ENCODE results near the gene UTS2. TPM values are rescaled to one million over a fixed set of nuclear protein-coding genes. Genes with fewer than 3 reads are reported as not detected.

UTS2 gene
- total and polyA plus RNA-seq, 9 of the 15 experiments (the other 6 are each of a cell fraction or from before 2014, with no cell fraction given) = 0.22 to 0.29 TPM; not detected in 7

DNA sequence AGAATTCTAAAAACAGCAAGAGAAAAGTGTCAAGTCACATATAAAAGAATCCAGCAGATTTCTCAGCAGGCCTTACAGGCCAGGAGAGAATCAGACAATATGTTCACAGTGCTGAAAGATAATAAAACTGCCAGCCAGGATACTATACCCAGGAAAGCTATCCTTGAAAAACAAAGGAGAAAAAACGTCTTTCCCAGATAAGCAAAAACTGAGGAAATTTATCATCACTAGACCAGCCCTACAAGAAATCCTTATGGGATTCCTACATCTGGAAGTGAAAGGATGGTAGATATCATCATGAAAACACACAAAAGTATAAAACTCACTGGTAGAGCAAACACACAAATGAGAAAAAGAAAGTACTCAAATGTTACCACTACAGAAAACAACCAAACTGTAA, 25.2 kb upstream of the UTS2 start (continued):
- TF ChIP-seq, protein P1, sequence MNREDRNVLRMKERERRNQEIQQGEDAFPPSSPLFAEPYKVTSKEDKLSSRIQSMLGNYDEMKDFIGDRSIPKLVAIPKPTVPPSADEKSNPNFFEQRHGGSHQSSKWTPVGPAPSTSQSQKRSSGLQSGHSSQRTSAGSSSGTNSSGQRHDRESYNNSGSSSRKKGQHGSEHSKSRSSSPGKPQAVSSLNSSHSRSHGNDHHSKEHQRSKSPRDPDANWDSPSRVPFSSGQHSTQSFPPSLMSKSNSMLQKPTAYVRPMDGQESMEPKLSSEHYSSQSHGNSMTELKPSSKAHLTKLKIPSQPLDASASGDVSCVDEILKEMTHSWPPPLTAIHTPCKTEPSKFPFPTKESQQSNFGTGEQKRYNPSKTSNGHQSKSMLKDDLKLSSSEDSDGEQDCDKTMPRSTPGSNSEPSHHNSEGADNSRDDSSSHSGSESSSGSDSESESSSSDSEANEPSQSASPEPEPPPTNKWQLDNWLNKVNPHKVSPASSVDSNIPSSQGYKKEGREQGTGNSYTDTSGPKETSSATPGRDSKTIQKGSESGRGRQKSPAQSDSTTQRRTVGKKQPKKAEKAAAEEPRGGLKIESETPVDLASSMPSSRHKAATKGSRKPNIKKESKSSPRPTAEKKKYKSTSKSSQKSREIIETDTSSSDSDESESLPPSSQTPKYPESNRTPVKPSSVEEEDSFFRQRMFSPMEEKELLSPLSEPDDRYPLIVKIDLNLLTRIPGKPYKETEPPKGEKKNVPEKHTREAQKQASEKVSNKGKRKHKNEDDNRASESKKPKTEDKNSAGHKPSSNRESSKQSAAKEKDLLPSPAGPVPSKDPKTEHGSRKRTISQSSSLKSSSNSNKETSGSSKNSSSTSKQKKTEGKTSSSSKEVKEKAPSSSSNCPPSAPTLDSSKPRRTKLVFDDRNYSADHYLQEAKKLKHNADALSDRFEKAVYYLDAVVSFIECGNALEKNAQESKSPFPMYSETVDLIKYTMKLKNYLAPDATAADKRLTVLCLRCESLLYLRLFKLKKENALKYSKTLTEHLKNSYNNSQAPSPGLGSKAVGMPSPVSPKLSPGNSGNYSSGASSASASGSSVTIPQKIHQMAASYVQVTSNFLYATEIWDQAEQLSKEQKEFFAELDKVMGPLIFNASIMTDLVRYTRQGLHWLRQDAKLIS (CRISPR knock-in tag; IDR thresholded peaks at IDR 0.05) = no peak

DNA sequence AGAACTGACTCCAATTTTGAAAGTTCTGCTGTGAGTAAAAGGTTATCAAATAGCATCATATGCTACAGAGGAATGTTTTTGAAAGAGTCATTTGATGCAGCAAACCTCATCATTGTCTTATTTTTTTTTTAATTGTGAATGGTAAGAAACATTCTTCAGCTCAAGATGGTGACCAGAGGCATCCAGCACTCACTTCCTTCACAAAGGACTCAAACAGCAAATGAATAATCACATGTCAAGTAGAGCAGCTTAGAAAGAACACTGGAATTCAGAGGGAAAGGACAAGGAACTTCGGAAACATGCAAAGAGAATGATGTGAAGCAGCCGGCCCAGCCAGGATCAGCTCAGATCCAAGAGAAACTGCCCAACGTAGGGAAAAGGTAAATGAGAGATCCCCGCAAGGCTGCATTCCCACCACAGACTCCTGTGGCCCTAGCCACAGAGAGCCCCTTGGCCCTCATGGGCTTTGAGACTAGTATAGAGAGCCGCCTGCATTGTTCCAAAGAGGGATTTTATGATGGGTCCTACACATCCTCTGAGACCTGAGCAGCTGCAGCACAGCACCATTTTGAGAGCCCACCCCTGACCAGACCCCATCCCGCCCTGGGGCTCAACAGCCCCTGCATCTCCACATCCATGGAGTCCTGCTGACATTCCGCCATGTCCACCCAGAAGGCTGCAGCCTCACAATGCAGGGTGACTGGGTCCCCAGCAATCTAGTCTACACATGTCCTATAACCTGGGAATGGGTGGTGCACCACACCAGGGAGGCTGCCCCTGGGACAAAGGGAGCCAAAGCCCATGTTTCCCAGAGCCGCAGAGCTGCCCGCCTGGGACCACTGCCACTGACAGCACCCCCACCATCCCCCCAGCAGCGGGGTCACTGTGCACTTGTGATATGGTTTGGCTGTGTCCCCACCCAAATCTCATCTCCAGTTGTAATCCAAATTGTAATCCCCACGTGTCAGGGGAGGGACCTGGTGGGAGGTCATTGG, 21.2 kb upstream of the UTS2 start:
- no TSS peak for BruUV-seq (replicated peaks)
- 8% methylated on average over 11 of the region's 11 CpGs for WGBS (ENCODE audit: insufficient coverage, low coverage, missing lambda C conversion rate)
- no peak for FAIRE-seq
- Histone ChIP-seq H2AFZ (ENCODE audit: low read depth, low read length) (no peak overlapping the region), H3K9ac (ENCODE audit: insufficient read depth in 1 of 2, low read depth in 2 of 2, low read length in 2 of 2) (no peak overlapping the region), H3K4me2 (ENCODE audit: insufficient read depth, low read length) (no peak overlapping the region), H3K4me3 (no peak overlapping the region), H3K27ac (ENCODE audit: extremely low read depth, low read depth, low read length) (no peak overlapping the region), H4K20me1 (replicated peaks; ENCODE audit: control insufficient read depth, insufficient read depth, low read length) (no peaks in the 10 kb centered on the region), H3K9me3 (replicated peaks; ENCODE audit: control insufficient read depth, insufficient read depth, low read depth, low read length) (no peaks in the 10 kb centered on the region), H3K36me3 (ENCODE audit: control insufficient read depth, insufficient read depth, low read length) (no peaks in the 10 kb centered on the region), H3K9me1 (ENCODE audit: control insufficient read depth, insufficient read depth, low read length) (no peaks in the 10 kb centered on the region), H3K27me3 (ENCODE audit: control insufficient read depth in 2 of 2, insufficient read depth in 2 of 2, low read length in 2 of 2) (peaks cover 19 to 36% of the 10 kb centered on the region in 2 experiments), H3K4me1 (replicated peaks in 1 of 2; ENCODE audit: control insufficient read depth in 2 of 2, insufficient read depth in 2 of 2, low read length in 2 of 2) (no peaks in the 10 kb centered on the region), H3K79me2 (ENCODE audit: control insufficient read depth, insufficient read depth, low read length) (no peaks in the 10 kb centered on the region)
- no peak; the same call in 2 of the 3 replicates for ATAC-seq
- CTCF ChIA-PET (ENCODE audit: low intra/inter-chr PET ratio) = no interaction called here
- in situ Hi-C loops (cut with MboI) (no loop called here), intact Hi-C loops (cut with micrococcal nuclease) (no loop called here)
- POLR2A ChIA-PET = no interaction called here
- DNase-seq (ENCODE audit: extremely low read depth in 1 of 4, low spot score in 3 of 4) = no peak
- TF ChIP-seq GTF2F1 (IDR thresholded peaks at IDR 0.05; ENCODE audit: low read depth, low read length) (no peak), ZFPM2 (CRISPR knock-in tag; IDR thresholded peaks at IDR 0.05) (no peak), HNRNPLL (IDR thresholded peaks at IDR 0.05; ENCODE audit: low read depth, low read length, poor library complexity, severe bottlenecking) (no peak), BCOR (IDR thresholded peaks at IDR 0.05) (no peak), ZNF143 (CRISPR knock-in tag; IDR thresholded peaks at IDR 0.05) (no peak), FOXP1 (CRISPR knock-in tag; IDR thresholded peaks at IDR 0.05) (no peak), CBFA2T2 (conservative IDR thresholded peaks at IDR 0.05) (no peak), ZFP30 (CRISPR knock-in tag; IDR thresholded peaks at IDR 0.05; ENCODE audit: borderline replicate concordance) (no peak)
- TF ChIP-seq, protein P2, sequence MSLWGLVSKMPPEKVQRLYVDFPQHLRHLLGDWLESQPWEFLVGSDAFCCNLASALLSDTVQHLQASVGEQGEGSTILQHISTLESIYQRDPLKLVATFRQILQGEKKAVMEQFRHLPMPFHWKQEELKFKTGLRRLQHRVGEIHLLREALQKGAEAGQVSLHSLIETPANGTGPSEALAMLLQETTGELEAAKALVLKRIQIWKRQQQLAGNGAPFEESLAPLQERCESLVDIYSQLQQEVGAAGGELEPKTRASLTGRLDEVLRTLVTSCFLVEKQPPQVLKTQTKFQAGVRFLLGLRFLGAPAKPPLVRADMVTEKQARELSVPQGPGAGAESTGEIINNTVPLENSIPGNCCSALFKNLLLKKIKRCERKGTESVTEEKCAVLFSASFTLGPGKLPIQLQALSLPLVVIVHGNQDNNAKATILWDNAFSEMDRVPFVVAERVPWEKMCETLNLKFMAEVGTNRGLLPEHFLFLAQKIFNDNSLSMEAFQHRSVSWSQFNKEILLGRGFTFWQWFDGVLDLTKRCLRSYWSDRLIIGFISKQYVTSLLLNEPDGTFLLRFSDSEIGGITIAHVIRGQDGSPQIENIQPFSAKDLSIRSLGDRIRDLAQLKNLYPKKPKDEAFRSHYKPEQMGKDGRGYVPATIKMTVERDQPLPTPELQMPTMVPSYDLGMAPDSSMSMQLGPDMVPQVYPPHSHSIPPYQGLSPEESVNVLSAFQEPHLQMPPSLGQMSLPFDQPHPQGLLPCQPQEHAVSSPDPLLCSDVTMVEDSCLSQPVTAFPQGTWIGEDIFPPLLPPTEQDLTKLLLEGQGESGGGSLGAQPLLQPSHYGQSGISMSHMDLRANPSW (CRISPR knock-in tag; IDR thresholded peaks at IDR 0.05) = no peak
- TF ChIP-seq, protein P3, sequence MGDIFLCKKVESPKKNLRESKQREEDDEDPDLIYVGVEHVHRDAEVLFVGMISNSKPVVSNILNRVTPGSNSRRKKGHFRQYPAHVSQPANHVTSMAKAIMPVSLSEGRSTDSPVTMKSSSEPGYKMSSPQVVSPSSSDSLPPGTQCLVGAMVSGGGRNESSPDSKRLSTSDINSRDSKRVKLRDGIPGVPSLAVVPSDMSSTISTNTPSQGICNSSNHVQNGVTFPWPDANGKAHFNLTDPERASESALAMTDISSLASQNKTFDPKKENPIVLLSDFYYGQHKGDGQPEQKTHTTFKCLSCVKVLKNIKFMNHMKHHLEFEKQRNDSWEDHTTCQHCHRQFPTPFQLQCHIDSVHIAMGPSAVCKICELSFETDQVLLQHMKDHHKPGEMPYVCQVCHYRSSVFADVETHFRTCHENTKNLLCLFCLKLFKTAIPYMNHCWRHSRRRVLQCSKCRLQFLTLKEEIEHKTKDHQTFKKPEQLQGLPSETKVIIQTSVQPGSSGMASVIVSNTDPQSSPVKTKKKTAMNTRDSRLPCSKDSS (IDR thresholded peaks at IDR 0.05; ENCODE audit: low read depth, partially characterized antibody) = no peak

Measured in K562 (cell line).